ENCODE results near the gene IFRD1.

The IFRD1 gene

DNA sequence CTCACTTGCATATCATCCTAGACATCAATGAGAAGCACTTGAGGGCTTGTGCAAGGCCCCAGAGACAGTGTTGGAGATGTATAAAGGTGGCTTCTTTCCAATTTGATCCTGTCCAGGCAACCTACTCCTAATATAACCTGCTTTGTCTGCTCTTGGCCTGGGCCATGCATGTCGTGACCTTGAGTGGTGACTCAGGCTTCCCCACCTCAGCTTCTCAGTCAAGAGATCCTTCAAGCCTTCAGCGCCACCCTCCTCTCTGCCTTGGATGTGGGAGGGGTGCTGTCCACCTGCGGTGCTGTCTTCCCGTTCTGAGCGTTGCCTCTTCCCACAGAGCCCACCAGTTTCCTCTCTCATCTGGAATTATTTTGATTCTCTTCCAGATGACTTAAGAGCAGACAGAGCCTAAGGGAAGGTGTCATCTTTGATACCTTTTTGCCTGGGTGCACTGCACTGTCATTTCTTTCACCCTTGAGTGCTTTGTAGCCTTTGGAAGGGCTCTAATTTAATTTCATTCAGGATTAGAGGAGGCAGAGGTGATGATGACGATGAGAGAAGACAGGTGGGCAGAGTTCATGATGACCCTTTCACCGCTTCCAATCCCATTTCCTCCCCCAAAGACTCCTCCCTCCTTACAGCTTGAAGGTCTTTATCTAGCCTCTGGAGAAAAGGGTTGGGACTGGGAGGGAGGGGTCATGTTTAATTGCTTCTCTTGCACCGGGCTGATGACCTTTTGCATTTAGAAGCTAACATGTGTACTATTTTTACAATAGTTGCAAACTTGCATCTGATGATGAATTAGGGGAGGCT is 37.4 kb downstream of the IFRD1 start:
- DNase-seq (ENCODE audit: low read depth in 2 of 2): no peak

DNA sequence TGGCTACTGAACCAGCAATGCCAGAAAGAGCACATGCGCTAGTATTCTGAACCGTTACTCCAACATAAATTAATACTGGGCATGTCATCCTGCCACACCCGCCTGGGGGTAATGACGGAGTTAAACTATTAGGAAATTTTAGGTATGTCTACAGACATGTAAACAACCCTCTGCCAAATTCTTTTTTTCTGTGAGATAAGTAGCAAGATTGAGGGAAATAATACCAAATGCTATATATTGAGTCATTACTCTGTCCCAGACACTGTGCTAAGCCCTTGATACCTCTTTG is 37.9 kb downstream of the IFRD1 start:
- no peak for DNase-seq (ENCODE audit: low read depth in 2 of 2)

DNA sequence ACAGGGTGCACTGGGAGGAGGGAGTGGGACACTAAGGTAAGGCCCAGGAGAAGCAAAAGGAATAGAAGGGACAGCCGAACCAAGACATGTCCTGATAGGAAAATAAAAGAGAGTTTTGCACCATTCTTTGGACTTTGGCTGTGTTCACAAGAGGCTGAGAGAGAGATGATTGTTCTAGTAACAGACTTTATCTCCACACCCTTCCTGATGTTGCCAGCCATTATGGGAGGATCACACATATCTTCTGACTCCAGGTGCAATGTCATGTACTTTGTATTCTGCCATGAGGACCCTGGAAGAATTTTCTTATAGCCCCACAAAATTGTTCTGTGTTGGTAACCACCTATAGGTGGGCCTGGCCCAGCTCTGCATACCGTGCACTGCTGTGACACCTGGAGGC is 41.9 kb downstream of the IFRD1 start:
- no peak for DNase-seq (ENCODE audit: low read depth in 2 of 2)

DNA sequence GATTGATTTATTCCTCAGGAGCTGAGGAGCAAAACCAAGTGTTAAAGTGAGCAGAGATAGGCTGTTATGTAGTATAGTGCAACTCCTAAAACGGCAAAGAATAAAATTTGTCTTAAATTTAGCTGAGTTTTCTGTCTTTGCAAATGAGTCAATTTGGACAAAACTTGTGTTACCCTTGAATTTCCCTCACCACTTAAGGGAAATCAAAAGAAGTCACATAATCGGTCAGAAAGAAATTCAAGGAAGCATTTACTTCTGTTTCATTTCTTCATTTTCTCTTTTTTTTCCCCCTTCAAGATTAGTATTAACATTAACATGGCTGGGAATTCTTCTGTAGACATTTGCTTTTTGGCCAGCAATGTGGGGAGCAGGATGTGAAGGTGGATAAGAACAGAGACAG is 44.4 kb downstream of the IFRD1 start:
- DNase-seq (ENCODE audit: low read depth in 2 of 2): no peak

DNA sequence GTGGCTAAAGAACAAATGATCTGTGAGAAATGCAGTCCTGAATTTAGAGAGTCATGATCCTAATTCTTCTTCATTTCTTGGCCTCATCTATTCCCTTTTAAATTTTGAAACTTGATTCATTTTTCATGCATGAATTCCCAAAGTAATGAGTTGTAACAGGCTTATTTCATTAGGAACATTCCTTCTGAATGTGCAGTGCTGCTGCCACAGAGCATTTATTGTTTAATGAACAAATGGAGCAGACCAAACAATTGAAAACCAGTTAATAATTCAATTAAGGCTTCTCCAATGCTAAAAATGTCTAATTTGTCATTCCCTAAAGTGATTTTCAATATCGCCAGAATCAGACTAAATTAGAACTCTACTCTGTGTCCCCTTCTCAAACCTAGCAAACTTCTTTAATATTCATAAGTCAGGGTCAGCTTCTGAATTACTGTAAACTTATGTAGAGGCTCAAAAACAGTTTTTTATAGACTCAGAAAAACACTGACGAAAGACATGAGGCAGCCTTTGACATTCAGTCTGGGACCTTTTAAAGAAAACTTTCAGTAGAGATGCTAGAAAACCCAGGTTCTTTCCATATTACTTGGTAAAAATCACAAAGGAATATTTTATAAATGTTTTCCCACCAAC is 45.0 kb downstream of the IFRD1 start:
- DNase-seq (ENCODE audit: low read depth in 2 of 2): no peak

DNA sequence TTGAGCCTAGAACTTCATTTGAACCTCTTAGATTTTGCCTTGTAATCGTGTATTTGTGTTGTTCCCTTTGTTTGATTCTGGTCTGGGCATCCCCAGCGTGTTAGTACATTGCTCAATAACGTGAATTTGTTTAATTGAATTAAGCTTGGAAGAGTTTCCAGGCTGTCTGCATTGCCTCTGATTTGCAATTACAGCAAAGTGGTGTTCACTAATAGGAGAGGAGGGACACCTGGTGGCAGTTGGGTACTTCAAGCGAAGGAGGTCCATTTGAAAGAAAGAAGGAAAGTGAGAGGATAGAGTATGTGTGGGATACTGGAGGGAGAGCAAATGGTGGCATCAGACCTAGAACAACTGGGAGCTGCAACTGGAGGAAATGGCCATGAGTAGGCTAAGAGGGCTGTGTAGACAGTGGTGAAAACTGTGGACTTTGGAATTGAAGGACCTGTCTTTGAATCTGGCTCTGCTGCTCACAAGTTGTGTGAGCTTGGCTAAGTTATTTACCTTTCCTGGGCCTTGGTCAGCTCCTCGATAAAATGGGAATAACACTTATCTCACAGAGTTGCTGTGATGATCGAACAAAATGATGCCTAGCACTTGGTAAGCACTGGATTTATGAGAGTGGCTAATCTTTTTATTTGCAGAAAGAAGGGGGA is 45.7 kb downstream of the IFRD1 start:
- DNase-seq (ENCODE audit: low read depth in 2 of 2): peak in 1 of 2 donors; percentile 2

DNA sequence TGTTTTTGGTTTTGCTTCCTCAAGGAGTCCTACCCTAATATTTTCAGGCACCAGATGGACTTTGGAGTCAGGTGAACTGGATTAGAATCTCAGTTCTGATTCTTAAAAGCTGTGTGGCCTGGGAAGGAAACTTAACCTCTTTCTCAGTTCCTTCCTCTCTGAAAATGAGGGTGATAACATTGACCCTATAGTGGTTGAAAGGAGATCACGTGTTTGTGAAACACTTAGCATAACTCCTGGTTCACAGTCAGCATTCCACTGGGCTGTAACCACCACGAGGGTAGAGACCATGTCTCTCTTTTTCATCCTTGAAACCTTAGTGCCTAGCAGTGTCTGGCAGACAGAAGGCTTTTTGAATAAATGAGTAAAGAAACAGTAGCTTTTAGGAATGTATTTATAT is 47.2 kb downstream of the IFRD1 start:
- no peak for DNase-seq (ENCODE audit: low read depth in 2 of 2)

DNA sequence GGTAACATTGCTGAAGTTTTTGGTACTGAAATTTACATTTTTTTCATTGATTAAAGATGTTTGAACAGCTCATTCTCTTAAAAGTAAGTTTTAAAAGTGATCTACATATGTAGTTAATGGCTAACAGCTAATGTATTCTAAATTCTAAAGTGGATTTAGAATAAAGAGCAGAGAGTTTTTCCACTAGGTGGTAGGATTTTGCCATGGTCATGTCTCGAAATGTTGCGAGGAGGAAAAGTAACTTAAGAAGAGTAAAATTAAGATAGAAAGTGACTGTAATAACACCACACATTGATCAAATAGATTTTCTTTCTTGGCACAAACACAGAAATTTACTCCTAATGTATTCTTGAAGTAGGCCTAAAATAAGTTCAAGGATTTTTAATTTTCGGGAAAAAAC is 50.4 kb downstream of the IFRD1 start:
- DNase-seq (ENCODE audit: low read depth in 2 of 2): no peak

DNA sequence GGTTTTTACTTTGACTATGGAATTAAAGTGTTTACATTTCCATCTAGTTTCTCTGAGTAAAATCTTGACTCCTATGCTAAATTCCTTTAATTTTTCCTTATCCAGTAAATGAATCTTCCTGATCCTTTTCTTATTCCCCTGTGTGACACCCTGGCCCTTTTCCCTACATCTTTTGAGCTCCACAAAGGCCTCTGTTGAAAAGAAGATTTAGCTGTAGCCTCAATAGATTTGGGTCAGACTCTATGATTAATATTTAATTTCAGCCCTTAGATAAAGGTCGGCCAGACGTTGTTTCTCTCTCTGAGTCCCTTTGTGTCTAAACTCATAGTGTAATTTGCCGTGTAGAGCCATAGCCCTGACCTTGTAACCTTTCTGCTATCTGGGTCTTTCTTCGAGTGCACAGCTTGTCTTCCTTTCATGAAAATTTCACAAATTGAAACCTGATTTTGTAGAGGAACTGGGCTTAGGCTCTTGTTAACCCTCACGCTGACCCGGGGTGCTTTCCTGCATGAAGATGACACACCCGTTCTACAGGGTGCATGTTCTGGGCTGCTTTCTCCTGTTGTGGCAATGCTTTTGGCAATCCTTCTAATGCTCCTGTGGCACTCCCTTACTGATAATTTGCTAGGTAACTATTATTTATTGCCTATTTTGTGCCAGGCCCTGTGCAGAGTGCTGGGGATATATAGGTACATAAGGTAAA is 51.7 kb downstream of the IFRD1 start:
- DNase-seq (ENCODE audit: low read depth in 2 of 2): no peak

DNA sequence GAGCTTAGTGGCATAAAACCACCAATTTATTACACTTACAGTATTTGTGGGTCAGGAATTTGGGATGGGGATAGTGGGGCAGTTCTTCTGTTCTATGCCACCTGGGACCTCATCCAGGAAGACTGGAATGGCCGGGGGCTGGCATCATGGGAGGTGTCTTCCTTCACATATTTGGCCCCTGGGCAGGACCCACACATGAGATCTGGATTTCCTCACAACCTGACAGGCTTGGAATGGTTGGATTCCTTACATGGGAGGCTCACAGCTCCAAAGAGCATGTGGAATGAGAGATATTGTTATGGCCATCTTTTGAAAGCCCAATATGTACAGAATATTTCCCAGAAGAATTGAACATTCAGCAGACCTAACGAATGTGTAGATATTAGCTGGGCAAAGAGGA is 52.4 kb downstream of the IFRD1 start:
- DNase-seq (ENCODE audit: low read depth in 2 of 2): no peak

DNA sequence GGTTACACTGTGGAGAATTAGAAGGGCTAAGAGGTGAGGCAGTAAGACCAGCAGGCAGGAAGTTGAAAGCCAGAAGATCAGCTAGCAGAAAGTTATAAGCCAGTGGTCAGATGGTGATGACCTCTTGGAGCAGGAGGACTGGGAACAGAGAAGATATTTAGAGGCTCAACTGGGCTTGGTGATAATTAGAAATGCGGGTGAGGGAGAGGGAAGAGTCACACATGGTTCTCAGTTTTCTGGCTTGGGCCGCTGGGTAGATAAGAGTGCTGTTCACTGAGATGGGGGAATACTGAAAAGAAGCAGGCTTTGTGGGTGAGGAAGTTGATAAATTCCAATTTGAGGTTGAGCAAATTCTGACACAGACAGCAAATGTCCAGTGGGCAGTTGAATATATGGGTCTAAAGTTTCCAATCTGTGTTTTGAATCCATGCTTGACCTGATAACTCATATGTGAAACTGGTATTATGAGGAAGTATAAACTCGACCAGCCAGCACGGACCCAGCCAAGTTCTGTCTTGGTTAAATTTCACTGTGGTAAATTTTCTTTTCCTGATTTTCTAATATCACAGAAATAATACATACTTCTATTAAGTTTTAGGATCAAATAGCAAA is 53.2 kb downstream of the IFRD1 start:
- DNase-seq (ENCODE audit: low read depth in 2 of 2): no peak

DNA sequence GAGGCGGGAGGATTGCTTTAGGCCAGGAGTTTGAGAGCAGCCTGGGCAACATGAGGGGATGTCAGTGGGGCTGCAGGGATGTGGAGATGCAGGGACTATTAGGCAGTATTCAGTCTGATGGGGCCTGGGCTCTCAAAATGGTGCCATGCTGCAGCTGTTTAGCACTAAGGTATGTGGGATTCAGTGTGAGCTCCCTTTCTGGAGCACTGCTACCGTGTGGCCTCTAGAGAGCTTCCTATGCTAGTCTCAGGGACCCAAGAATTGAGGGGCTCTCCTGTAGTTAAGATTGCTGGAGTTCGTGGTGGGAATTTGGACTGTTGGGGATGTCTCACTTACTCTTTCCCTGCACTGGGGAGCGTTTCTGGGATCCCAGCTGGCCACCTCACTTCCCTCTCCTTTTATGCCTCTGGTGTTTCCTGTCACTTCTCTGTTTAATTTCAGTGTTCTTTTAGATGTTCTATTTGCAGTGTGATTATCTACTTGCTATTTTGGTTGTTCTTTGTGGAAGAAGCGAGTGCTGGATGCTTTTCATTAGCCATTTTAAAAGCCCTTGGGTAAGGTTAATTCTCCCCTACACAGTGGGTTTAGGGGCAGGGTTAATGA is 53.9 kb downstream of the IFRD1 start:
- DNase-seq (ENCODE audit: low read depth in 2 of 2): no peak

DNA sequence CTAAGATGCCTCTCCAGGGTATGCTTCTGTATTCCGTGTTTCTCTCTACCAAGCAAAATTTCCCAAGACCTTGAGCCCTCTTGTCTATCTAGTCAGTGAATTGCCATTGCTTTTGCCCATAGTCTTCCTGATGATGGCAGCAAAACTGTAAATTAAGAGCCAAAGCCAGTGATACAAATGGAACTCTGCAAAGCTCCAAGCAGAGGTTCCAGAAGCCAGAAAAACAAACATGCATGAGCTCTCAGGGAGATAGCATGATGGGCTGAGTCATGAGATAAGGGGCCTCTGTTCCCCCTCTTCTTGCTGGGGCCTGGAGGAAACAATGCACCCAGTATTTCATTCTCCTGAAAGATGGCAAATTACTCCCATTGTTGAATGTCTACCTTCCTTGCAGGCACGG is 55.2 kb downstream of the IFRD1 start:
- DNase-seq (ENCODE audit: low read depth in 2 of 2): no peak

DNA sequence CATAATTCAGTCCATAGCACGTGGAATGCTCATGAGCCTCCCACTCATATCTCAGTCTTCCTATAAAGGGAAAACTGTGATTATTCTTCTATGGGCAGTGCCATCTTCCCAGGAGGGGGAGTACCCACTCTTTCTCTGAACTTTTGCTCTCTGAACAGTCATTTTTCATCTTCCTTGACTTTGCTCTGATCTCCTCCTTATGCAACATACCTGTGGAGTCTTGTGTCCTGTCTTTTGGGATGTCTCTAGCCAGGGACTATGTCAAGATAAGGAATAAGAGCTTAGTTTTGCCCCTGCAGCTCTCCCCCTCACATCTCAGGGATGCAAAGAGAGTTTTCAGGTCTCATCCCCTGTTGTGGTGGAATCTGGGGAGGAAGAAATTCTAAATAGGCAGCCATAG is 58.1 kb downstream of the IFRD1 start:
- no peak for DNase-seq (ENCODE audit: low read depth in 2 of 2)

DNA sequence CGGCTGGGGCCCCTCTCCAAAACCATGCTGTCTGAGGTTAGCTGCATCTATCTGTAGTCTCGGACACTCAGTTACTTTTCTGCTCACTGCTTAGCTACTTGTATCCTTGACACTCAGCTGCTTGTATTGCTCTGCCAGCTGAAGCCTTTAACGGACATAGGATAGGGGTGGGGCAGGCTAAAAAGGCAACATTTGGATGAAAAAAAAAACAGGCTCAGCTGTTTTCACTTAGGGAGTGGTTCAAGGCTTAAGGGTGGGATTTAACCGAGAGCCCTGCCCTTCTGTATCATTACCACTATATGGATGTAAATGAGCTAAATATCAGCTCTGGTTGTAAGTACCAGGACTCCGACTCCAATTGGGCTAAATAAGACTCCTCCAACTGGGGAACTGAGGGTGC is 59.1 kb downstream of the IFRD1 start:
- no peak for DNase-seq (ENCODE audit: low read depth in 2 of 2)

DNA sequence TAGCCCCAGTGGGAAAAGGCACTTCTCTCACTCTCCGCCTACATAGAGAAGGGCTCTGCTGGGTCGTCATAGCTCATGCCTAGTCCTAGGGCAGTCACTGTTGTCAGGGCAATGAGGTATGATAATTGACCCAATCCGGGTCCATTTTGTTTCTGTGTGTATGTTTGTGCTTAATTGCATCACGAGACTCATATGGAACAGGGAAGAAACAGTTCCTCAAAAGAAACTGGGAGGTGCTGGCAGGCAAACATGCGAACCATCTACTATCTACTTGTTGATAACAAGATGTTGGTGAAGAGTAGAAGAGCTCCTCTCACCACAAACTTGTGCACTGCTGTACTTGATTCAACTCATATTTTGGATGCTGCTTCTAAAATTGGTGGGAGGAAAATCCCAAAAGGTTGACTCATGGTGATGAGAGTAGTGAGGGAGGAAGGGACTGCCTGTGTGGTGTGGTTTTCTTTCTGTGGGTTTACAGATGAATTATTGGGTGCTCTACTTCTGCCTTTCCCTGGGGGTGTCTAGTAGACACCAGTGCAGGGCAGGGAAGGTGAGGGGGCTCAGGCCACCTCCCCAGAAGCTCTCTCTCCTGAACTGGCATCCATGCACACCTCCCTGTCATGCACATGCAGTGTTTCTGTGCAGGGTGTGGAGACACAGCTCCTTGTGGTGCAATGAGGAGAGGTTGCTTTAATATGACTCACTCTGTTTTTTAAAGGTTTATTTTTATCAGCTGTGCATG is 59.9 kb downstream of the IFRD1 start:
- no peak for DNase-seq (ENCODE audit: low read depth in 2 of 2)

DNA sequence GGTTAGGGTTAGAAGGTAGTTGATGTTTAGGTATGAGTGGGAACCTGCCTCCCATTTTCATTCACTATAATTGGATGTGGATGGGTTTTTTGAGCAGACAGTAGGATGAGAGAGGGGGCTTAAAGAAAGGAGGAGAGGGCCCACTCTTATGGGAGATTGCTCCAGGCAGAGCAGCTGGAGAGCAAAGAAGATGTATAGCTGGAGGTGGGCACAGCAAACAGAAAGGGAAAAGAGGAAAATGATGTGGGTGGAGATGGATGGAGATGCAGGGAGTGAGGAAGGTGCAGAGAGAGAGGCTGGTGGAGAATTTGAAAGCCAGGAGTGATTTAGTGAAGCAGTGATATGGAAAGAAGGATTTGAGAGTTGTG is 60.5 kb downstream of the IFRD1 start:
- DNase-seq (ENCODE audit: low read depth in 2 of 2): no peak

DNA sequence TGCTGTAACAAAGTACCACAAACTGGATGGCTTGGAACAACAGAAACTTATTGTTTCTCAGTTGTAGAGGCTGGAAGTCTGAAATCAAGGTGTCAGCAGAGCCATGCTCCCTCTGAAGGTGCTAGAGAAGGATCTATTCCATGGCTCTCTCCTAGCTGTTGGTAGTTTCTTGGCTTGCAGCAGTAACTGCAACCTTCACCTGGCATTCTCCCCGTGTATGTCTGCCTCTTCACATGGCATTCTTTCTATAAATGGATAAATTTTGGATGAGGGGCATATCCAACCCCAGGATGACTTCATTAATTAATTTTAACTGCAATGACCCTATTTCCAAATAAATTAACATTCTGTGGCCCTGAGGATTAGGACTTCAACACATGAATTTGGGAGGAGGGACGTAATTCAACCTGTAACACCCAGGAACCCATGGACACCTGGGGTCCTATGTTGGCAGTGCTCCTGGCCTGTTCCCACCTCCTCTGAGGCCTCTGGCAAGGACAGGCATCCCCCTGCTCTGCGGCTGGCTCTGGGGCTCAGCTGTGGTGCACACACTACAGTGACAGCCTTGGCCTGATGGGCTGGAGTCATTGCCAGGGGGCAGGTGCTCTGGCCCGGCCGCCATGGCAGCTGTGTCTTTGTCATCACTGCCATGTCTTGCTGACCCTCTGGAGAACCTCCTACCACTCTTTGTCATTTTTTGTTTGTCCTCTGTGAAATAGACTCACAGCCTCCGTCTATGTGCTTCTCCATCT is 61.4 kb downstream of the IFRD1 start:
- DNase-seq (ENCODE audit: low read depth in 2 of 2): no peak

DNA sequence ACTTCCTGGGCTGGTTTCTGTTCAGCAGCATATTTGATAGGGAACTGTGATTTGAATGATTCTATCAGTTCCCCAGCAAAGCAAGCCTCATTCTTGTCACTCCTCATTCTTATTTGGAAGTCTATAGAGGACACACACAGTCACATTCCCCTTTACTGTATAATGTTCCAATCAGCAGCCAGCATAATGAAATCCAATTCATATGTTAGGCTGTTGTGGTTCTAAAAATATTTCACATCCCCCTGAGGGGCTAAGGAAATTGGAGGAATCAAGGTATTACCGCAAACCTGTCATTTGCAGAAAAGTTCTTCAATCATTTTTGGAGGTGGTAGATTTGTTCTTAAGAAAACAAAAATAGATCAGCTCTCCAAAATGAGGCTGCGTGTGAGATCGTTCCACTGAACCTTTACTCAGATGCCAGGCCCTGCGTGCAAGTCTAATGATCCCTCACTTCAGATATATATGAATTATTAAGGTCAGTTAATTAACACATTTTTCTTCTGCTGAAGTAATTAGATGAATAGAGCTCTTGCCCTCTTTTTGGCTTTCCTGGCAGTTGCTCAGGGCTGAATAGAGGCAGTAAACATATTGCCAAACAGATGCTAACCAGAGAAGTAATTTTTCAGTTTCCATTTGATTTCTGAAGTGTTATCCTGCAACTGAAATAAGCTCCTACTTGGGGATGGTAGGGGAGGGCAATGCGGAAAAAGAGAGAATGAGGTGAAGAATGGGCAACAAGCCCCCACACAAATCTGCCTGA is 62.4 kb downstream of the IFRD1 start:
- no peak for DNase-seq (ENCODE audit: low read depth in 2 of 2)

DNA sequence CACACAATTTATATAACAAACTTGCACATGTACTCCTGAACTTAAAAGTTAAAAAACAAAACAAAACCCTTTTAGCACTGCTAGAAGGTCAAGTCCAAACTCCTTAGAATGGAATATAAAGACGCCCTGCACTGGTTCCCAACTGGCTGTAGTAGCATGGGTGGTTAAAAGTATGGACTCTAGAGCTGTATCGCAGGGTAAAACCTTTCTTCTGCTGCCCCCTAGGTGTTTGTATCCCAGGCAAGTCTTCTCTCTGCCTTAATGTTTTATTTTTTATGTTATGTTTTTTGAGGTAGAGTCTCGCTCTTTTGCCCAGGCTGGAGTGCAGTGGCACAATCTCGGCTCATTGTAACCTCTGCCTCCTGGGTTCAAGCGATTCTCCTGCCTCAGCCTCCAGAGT is 65.7 kb downstream of the IFRD1 start:
- no peak for DNase-seq (ENCODE audit: low read depth in 2 of 2)

Measured in stimulated activated CD8-positive, alpha-beta memory T cell treated with anti-CD3 and anti-CD28 coated beads, Interleukin-2, amount 100 ng/mL, for 1 hour (primary cell).